ENCODE data around the gene MPP4.

Gene MPP4, protein sequence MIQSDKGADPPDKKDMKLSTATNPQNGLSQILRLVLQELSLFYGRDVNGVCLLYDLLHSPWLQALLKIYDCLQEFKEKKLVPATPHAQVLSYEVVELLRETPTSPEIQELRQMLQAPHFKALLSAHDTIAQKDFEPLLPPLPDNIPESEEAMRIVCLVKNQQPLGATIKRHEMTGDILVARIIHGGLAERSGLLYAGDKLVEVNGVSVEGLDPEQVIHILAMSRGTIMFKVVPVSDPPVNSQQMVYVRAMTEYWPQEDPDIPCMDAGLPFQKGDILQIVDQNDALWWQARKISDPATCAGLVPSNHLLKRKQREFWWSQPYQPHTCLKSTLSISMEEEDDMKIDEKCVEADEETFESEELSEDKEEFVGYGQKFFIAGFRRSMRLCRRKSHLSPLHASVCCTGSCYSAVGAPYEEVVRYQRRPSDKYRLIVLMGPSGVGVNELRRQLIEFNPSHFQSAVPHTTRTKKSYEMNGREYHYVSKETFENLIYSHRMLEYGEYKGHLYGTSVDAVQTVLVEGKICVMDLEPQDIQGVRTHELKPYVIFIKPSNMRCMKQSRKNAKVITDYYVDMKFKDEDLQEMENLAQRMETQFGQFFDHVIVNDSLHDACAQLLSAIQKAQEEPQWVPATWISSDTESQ

DNA sequence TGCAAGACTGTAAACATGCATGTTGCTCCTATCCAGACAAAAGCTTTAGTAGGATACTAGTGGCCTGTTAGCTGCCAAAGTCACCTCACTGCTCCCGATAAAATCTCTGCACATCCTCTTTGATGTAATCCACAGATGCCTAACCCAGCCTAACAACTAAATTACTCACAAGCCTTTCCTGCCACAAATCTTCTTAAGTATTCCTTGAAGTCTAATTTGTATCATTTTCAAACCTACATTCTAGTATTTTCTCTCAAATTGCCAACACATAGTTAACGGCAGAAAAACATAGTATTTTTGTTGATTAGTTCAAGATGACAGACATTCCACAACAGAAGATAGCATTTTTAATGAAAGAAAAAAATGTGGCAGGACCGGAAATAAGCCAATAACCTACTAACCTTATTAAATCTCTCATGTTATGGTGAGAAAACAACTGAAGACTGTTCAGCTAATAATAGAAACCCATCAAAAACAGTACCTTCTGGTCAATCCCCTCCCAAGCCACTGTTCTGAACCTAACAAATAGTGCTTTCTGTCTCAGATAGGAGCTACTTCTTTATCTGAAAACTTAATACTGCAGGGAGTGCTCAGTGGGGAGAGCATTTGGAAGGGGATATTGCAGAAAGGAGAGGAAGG is at the start of gene MPP4:
Gene MPP4 (minus strand): TSS at position 57 of the 639 bp plus-strand sequence. CDS start 4,690 bp downstream, outside the sequence.
- no peak for DNase-seq

DNA sequence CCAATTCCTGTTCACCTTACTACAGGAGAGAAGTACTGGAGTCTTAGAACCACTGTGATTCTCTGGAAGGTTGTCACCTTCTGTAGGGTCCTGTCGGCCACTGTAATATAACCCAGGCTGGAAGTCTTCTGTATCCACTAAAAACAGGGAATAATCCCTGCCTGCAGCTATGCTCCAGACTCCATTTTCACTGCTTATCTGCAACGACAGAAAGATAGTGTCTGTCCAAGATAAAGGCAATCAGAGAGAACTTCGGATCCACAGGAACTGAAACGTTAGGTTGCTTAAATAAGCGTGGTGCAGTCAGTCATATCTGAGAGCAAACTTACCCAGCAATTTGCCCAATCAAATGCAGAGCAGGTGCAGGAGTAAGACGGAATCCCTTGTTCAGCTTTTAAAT is 48.1 kb upstream of the MPP4 start:
- DNase-seq, result no peak

DNA sequence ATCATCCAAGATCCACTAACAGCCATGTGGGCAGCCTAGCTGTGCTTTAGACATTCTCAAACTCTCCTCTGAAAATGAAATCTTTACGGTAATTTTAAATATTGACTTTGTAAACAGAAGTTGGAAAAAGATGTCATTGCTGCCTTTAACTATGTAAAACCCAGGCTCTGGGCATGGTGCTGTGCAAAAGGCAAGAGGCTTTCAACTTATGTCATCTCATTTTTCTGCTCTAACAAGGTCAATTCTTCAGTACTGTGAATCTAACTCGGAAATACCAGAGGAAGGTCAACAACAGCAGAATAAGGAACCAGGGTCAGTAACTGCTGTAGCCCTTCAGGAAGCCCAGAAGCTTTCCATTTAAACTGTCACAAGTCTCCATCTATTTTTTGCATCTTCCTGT is 37.0 kb upstream of the MPP4 start:
- no peak for DNase-seq

DNA sequence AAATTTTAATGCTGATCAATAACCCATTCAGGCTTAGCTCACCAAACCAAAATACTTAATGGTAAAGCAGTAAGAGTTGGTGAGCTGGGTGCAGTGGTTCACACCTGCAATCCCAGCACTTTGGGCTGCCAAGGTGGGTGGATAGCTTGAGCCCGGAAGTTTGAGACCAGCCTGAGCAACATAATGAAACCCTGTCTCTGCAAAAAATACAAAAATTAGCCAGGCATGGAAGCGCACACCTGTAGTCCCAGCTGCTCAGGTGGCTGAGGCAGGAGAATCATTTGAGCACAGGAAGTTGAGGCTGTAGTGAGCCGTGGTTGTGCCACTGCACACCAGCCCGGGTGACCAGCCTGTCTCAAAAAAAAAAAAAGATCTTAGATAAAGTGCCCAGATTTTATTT is 35.7 kb upstream of the MPP4 start:
- no peak for DNase-seq

DNA sequence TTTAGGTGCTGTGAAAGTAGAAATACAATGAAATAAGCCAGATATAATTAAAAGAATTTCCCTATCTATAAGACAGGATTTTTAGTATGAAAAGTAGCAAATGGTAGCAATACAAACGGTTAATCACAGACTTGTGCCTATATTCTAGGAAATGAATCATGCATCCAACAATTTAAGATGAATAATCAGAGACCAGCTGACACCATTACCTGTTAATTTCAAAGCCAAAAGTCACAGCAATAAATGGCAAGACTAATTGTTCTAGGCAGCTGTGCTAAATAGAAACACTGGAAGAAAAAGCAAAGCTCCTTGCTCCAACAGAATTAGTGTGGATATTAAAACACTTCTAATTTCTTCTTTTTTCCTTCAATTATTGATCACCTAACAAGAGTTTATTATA is 35.1 kb upstream of the MPP4 start:
- no peak for DNase-seq

DNA sequence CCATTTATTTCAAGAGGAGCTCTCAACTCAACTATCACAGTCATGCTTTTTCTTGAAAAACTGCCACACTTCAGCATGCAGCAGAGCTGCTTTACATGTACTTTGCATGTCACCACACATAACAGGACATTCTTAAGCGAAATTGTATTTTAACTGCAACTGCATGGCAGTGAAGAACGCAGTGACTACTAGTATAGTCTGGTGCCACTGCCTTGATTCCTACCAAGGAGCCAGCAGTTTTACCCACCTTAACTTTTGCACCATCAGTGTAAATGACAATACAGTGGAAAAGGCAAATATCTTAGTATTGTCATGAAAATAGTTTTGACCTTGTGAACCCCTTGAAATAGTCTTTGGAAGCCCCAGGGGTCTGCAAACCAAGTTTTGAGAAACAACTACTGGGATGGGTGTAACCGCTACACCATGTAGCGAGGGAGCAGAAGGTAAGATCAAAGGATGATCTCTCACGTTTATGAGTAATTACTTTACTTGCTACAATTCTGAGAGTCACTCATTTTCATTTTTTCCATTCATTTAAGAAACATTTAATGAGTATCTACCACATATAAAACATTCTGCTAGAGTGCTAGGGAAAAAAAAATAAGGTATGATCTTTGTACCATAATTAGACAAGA is 32.3 kb upstream of the MPP4 start:
- DNase-seq, result no peak

DNA sequence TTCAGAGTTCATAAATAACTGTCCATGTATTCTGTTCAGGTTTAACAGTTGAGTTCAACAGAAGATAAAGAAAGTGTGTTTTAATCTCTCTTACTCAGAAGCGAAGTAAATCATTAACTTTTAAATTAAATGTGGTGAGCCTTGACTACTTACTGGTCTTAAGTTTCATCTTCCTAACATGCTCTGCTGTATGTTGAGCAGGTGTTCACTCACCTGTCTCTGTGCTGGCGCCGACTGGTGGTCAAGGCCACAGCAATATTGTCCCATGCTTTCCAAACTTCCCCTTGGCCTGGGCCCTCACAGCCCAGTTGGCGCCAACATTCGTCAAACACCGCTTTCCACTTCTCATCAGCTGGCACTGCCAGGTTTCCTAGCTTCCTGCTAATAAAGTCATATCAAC is 17.0 kb upstream of the MPP4 start:
- DNase-seq, result no peak

DNA sequence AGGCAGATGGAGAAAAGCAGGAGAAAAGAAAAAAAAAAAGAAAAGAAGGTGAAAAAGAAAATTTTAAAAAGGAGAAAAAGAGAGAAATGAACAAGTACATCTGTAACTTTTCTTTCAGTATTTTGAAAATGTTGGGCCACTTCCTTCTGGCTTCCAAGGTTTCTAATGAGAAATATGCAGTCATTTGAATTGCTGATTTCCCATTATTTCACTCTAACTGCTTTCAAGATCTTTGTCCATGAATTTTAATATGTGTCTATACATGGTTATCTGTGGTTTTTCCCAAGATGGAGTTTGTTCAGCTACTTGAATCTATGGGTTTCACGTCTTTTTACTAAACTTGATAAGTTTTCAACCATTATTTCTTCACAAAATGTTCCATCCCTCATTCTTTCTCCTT is 14.3 kb upstream of the MPP4 start:
- no peak for DNase-seq

DNA sequence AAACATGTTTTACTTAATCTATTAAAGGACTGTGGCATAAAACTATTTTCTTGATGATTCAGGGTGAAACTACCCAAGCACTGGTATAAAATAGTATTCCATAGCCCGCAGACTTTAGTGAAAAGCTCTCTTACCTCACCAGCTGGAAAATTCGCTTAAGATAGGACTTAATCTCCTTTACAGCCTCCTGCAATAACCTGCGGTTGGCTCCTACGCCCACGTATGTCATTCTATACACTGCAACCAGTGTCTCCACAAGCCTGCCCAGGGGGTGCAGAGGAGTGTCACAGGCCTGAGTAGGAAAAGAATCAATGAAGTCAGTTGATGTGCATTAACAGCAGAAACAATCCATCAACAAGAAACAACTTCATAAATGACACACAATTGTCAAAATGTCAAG is 11.3 kb upstream of the MPP4 start:
- no peak for DNase-seq

DNA sequence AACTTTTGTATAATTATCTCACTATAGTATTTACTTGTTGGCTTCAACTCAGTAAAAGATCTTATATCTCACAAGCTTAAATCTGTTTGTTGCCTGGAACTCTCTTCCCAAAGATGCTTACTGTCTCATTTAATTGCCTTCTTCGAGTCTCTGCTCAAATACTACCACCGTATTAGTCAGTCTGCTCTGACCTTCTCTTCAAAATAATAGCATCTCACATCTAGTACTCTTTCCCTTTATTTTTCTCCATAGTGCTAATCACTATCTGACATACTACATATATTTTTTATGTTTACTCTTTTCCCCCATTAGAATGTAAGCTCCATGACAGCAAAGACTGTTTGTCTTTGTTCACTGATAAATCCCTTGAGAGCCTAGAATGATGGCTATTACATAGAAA is 10.6 kb upstream of the MPP4 start:
- no peak for DNase-seq

DNA sequence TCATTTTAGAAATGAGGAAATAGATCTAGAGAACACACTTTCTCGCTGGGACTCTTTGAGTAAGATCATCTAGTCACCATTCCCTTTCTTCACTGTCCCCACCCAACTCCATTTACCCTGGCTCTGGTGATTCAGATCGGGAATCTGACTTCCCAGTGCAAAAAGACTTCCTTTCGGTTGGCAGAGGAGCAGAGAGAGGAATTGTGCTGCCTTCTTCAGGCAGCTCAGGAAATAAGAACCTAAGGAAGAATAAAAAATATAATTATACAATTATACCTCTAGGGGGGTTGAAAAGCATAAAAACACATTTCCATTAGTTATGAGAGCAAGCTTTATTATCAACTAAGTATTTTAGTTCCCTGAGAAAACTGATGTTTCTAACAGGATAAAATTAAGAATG is 9.3 kb upstream of the MPP4 start:
- DNase-seq, result no peak

DNA sequence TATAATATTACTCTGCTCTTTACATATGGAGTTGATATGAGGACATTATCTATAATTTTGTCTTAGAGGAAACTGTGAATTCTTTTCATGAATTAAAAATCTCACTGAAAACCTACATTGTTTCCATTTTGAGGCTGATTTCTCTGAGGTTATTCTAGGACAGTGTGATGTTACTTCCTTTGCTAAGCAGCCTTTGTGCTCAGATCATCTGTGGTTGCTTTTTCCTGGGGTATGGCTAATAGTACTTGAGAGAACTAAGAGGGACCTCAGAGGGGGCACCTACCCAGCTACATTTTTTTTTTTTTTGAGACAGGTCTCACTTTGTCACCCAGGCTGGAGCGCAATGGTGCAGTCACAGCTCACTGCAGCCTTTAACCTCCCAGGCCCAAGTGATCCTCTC is 8.7 kb upstream of the MPP4 start:
- DNase-seq, result no peak

DNA sequence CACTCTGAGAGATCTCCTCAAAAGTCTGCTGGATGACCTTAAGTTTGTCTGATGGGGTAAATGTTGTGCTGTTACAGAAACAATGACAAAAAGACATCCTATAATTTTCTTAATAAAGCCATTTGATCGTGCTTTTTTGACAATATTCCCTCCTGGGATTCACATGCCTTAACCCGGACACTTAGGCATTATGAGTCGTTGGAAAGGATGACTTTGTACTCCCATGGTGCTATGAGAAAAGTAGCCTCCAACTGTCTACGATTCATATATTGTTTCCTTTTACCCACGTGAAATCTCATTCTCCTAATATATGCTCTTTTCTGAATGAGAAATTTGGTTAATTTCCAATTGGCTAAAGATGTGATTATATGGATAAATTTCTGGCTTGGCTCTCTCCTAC is 6.1 kb upstream of the MPP4 start:
- DNase-seq, result no peak

DNA sequence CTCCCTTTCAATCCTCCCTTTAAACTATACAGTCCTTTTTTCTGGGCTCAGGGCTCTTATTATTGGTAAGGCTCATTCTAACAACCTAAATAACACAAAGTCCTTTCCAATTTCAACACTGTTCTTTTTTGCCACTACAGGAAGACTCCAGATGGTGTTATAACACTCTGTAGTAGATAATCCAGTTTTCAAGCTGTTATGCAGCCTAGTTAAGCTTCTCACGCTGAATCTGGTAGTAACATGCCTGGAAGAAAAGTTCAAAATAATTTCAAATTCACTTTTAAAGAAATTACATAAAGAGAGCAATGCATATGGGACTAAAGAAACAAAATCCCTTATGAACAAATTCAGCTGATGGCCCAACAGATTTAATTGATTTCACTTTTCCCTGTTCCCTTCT is 3.2 kb upstream of the MPP4 start:
- DNase-seq, result no peak

DNA sequence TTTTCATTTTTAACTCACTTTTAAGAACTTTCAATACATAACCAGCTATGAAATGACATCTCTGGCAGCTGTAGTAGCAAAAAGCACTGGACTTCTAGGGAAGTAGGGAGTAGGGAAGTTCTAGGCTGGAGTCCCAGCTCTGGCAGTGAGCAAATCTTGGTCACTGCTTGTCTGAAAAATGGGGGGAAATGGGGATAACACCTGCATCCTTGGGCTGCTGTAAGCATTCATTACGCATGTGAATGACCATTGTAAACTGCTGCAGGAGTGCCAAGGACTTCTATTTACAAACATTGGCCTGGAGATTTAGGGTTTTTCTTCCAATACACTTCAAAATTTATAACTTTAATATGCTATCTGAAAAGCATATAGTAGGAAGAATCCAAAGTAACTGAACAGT is 972 bp upstream of the MPP4 start:
- DNase-seq, result no peak

DNA sequence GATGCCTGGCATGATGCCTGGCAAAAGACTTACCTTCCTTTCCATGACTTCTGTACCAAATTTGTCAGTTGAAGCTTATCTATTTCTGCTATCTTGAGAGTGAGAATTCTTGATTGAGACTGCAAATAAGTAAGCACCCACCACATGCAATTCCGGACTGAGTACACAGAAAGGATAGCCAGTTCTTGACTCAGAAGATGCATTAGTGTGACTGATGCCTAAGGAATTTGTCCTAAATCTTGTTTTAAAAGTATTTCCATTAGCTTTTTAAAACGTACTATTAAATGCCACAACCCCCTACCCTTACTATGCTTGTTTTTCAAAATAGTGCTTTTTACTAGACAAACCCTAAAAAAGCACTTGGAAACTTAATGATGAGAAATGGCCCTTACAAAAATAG is 545 bp downstream of the MPP4 start:
- no peak for DNase-seq

DNA sequence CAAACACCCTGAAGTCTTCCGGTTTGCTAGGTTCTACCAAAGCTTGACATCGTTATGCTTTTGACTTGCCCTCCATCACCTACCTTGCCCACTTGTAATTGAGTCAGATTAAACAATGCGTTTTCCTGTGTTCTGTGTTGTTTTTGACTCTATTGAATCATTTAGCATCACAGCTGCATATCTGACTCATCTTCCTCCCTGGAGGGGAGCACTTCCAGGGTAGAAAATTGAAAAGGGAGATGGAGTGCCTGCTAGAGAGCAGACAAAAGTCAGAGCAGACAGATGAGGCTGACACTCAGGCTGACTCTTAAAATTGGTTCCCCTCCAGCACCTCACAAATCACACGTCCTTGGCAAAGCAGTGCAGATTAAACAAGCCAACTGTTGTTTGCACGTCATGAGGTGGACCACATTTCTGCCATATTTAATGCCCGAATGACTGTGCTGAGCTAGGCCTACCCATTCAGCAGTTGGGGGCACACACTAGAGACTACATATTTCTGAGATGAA is 2.2 kb downstream of the MPP4 start:
- DNase-seq, result no peak

DNA sequence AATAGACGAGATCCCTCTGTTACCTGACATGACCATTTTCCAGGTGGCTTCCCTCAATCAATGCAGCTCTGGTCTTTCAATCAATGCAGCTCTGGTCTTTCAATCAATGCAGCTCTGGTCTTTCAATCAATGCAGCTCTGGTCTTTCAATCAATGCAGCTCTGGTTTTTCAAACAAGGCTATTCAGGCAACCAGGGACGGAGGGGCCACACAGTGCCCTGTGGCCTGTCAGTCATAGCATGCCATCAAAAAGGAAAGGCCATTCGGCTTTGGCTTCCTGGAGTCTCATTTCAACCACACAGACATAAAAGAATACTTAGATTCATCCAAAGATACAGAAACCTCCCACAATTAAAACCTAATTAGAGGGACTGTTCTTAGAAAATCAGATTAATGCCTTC is 13.3 kb downstream of the MPP4 start:
- DNase-seq, result no peak

DNA sequence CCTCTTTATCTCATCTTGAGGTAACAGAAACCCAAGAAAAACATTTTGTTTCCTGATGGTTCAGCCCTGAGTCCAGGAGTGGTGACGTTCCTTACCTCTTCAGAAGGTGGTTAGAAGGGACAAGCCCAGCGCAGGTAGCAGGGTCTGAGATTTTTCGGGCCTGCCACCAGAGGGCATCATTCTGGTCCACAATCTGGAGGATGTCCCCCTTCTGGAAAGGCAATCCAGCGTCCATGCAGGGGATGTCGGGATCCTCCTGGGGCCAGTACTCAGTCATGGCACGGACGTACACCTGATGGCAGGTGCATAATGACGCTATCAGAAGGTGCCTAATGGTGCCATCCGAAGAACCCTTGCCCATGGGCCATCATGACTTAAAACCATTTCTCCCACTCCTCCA is 17.7 kb downstream of the MPP4 start:
- no peak for DNase-seq

DNA sequence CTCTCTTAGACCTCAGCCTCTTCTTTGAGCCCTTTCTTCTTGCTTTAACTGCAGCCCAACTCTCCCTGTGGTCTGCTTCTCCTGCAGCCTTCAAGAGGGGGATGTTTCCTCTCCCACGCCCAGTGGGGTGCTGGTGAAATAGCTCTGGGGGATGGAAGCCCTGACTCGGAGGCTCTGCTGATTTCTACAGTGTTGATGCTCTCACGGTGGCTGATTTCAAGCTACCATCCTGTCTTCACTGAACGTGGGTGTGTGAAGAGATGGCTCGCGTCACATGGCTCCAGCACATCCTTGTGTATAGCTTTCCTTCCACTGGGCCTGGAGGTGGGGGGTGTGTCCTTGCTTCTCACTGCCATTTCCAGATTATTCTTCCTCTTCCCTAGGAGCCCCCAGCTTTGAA is 20.0 kb downstream of the MPP4 start:
- no peak for DNase-seq

DNA sequence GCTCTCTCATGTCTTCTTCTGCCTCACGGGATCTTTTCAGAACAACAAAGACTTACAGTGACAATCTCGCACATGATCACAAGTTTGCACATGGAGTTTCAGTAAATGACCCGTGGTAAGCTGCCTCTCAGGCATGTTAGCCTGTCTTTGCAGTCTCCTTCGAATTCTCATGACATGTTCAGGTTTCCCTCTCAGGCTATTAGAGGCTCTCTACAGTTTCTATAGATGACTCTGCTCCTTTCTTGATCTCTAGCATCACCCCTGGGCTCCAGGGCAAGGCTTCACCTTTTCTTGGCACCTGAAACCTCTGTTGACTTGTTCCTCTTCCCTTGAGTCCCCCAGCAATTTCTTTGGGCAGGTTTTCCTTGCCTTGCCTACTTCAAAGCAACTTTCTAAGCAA is 23.0 kb downstream of the MPP4 start:
- DNase-seq, result no peak

DNA sequence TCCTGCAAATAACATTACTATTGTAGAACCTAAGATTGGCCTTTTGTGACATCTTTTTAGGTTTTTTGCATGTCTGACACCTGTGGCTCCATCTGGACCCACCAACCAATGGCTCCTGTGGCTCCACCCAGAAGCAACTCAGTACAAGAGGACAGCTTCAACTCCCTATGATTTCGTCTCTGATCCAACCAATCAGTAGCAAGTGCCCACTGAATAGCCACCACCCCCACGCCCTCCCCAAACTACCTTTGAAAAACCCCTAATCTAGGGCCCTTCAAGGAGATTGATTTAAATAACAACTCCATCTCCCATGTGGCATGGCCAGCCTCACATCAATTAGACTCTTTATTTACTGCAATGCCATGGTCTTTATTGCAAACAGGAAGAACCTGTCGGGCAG is 23.6 kb downstream of the MPP4 start:
- no peak for DNase-seq

DNA sequence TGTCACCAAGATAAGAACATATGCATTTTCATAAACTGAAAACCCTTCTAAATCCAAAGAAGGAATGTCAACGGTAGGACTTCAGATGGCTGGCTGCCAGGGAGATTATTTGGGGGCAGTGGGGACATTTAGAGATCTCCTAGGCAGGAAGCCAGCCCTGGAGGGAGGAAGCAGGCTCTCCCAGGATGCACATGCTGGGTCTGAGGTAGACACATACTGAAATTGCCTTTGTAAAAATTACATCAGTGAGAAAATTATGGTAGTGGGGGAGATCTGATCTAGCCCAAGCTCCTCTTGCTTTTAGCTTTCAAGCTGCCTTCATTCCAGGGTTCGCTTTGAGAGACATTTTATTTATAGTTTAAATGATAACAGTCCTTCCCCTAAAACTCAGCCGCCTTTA is 24.1 kb downstream of the MPP4 start:
- no peak for DNase-seq

DNA sequence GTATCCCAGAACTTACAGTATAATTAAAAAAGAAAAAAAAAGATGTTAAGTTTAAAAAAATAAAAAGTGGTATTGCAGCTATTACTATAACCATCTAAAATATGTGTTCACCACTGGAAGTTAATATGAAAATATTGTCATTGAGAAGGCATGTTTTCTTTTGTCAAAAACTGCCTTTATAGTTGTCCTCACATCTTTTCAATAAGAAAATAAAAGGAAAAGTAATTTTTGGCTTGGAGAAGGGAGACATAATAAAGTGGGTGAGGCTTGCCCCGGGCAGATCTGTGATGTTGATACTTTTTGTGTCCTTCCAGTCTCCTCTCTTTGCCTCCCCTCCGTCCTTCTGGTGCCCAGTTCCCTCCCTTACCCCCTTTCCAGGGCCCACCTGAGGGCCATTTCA is 24.9 kb downstream of the MPP4 start:
- no peak for DNase-seq

All from bone marrow (tissue), 2 donors.